ENCODE measurements around the gene TMEM145.
"Not testable (repeated sequence)": the region's sequence is repeated elsewhere in the genome, so short reads cannot be mapped to it uniquely, and the experiment has no call there.

TMEM145 gene

DNA sequence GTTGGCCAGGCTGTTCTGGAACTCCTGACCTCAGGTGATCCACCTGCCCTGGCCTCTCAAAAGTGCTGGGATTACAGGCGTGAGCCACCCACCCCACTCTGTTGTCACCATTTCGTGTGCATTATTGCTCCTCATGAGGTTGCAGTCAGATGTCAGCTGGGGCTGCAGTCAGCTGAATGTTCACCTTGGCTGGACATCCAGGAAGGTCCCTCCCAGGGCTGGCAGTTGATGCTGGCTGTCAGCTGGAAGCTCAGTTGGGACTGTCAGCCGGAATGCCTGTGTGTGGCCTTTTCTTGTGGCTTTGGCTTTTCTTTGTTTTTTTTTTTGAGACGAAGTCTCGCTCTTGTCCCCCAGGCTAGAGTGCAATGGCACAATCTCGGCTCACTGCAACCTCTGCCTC lies 18.9 kb downstream of the TMEM145 start:
- TF ChIP-seq, protein P1, sequence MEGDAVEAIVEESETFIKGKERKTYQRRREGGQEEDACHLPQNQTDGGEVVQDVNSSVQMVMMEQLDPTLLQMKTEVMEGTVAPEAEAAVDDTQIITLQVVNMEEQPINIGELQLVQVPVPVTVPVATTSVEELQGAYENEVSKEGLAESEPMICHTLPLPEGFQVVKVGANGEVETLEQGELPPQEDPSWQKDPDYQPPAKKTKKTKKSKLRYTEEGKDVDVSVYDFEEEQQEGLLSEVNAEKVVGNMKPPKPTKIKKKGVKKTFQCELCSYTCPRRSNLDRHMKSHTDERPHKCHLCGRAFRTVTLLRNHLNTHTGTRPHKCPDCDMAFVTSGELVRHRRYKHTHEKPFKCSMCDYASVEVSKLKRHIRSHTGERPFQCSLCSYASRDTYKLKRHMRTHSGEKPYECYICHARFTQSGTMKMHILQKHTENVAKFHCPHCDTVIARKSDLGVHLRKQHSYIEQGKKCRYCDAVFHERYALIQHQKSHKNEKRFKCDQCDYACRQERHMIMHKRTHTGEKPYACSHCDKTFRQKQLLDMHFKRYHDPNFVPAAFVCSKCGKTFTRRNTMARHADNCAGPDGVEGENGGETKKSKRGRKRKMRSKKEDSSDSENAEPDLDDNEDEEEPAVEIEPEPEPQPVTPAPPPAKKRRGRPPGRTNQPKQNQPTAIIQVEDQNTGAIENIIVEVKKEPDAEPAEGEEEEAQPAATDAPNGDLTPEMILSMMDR (IDR thresholded peaks at IDR 0.05; ENCODE audit: low read depth, low read length): no peak
- no peak overlapping the region for H3K4me3 ChIP-seq (replicated peaks in 1 of 2; ENCODE audit: low read depth in 2 of 2, low read length in 2 of 2)
- DNase-seq (ENCODE audit: low read depth in 2 of 2): no peak

DNA sequence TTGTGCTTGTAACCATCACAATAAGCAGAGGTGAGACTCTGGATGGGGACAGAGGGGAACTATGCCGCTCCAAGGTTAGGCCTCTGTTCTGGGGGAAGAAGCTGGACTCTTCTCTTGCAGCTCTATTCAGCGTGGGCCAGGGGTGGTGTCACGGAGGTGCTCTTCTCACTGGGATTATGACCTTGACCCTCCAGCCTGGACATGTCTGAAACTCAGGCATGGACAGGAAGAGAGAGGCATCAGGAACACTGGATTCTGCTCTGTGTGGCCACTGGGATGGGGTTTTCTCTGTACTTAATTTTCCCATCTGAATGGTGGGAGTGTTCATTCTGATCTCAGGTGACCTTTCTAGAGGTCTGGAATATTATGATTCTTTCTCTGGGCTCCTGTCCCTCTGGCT lies 19.9 kb downstream of the TMEM145 start:
- no peak for DNase-seq (ENCODE audit: low read depth in 2 of 2)
- H3K4me3 ChIP-seq (replicated peaks in 1 of 2; ENCODE audit: low read depth in 2 of 2, low read length in 2 of 2): no peak overlapping the region
- TF ChIP-seq, protein P1 (IDR thresholded peaks at IDR 0.05; ENCODE audit: low read depth, low read length): no peak

DNA sequence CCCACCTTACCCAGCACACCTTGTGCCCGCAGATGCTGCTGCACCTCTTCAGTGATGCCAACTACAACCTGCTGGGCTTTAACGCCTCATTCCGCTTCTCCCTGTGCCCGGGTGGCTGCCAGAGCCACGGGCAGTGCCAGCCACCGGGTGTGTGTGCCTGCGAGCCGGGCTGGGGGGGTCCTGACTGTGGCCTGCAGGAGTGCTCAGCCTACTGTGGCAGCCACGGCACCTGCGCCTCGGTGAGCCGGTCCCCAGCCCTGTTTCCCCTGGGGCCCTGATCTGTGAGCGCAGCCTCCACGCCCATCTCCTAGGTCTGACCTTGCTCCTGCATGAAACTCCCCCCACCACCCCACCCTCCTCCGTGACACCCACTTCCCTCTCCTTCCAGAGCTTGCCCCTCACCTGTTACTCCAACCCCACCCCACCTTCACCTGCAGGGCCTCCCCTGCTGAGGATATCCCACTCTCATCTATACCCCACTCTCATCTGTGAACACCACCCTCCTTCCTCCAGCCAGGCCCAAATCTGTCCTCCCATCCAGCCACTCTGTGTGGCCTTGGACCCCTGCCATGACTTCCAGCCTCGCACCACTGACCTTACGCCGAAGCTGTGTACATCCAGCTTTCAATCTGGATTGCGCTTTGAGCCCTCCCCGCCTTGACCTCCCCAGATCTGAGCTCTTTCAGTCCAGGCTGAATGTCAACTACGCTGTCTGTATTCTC lies 21.0 kb downstream of the TMEM145 start:
- TF ChIP-seq, protein P1 (IDR thresholded peaks at IDR 0.05; ENCODE audit: low read depth, low read length): no peak
- DNase-seq (ENCODE audit: low read depth in 2 of 2): no peak
- H3K4me3 ChIP-seq (replicated peaks in 1 of 2; ENCODE audit: low read depth in 2 of 2, low read length in 2 of 2): no peak overlapping the region

DNA sequence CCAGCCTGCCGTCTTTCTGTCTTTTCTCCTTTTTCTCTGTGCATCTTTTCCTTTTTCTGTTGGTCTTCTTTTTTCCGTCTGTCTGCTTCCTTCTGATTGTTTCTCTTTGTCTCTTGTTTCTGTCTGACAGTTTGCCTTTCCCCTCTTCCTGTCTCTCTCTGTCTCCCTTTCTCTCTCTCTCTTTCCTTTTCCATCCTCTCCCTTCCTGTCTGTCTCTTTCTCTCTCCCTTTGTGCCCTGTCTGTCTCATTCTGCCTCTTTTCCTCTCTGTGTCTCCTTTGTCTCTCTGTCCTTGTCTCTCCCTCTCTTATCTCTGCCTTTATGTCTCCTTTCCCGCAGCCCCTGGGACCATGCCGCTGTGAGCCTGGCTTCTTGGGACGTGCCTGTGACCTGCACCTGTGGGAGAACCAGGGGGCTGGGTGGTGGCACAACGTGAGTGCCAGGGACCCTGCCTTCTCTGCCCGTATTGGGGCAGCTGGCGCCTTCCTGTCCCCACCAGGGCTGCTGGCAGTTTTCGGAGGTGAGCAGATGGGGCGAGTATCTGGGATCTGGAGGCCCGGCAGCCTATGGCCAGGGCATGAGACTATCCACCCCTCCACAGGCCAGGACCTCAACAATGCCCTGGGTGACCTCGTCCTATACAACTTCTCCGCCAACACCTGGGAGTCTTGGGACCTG lies 21.7 kb downstream of the TMEM145 start:
- no peak overlapping the region for H3K4me3 ChIP-seq (replicated peaks in 1 of 2; ENCODE audit: low read depth in 2 of 2, low read length in 2 of 2)
- TF ChIP-seq, protein P1 (IDR thresholded peaks at IDR 0.05; ENCODE audit: low read depth, low read length): no peak
- no peak for DNase-seq (ENCODE audit: low read depth in 2 of 2)

DNA sequence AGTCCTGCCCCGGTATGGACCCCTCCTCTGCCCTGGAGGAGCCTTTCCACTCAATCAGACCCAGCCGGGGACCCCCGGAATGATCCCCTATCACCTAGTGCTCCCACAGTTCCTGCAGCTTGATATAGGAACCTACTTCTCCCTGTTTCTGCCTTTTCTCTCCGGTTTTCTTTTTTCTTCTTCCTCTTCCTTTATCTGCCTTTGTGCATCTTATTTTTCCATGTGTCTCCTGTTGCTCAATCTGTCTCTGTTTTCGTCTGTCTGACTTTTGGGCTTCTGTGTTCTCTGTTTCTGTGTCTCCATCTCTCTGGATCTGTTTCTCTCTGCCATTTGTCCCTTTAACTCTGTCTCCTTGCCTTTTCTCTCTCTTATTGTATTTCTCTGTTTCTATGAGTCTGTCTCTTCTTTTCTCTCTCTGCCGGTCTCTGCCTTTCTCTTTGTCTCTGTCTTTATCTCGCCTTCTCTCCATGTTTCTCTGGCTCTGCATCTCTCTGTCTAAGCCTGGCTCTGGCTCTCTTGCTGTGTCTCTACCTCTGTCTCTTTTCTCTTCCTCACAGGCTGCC lies 22.3 kb downstream of the TMEM145 start:
- H3K4me3 ChIP-seq (replicated peaks in 1 of 2; ENCODE audit: low read depth in 2 of 2, low read length in 2 of 2): no peak overlapping the region
- no peak for DNase-seq (ENCODE audit: low read depth in 2 of 2)
- TF ChIP-seq, protein P1 (IDR thresholded peaks at IDR 0.05; ENCODE audit: low read depth, low read length): no peak

DNA sequence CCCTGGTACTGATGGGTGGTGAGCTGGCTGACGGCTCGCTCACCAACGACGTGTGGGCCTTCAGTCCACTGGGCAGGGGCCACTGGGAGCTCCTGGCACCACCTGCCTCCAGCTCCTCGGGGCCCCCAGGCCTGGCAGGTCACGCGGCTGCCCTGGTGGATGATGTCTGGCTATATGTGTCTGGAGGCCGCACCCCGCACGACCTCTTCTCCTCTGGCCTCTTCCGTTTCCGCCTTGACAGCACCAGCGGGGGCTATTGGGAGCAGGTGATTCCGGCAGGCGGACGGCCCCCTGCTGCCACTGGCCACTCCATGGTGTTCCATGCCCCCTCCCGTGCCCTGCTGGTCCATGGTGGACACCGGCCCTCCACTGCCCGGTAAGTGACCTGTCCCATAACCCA lies 22.9 kb downstream of the TMEM145 start:
- H3K4me3 ChIP-seq (replicated peaks in 1 of 2; ENCODE audit: low read depth in 2 of 2, low read length in 2 of 2): no peak overlapping the region
- TF ChIP-seq, protein P1 (IDR thresholded peaks at IDR 0.05; ENCODE audit: low read depth, low read length): no peak
- DNase-seq (ENCODE audit: low read depth in 2 of 2): no peak

DNA sequence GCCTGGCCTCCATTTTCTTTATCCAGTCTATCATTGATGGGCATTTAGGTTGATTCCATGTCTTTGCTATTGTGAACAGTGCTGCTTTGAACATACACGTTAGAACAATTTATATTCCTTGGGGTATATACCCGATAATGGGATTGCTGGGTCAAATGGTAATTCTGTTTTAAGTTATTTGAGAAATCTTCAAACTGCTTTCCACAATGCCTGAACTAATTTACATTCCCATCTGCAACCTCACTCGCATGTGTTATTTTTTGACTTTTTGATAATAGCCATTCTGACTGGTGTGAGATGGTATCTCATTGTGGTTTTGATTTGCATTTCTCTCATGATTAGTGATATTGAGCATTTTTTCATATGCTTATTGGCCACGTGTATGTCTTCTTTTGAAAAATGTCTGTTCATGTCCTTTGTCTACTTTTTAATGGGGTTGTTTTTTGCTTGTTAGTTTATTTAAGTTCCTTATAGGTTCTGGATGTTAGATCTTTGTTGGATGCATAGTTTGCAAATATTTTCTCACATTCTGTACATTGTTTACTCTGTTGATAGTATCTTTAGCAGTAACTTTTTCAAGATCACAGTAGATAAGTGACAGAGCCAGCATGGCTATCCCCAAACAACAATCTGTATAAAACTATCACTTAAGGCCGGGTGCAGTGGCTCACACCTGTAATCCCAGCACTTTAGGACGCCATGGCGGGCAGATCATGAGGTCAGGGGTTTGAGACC lies 26.2 kb downstream of the TMEM145 start:
- DNase-seq (ENCODE audit: low read depth in 2 of 2); H3K4me3 ChIP-seq (replicated peaks in 1 of 2; ENCODE audit: low read depth in 2 of 2, low read length in 2 of 2): not testable (repeated sequence)

DNA sequence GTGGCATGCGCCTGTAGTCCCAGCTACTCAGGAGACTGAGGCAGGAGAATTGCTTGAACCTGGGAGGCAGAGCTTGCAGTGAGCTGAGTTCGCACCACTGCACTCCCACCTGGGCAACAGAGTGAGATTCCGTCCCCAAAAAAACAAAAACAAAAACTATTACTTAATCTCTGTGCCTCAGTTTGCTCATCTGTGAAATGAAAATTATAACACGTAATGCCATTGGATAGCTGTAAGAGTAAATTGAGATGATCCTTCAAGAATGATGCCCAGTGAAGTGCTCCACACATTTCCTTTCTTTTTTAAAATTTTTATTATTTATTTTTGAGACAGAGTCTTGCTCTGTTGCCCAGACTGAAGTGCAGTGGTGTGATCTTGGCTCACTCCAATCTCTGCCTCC lies 26.8 kb downstream of the TMEM145 start:
- not testable (repeated sequence) for DNase-seq (ENCODE audit: low read depth in 2 of 2); H3K4me3 ChIP-seq (replicated peaks in 1 of 2; ENCODE audit: low read depth in 2 of 2, low read length in 2 of 2)
